Transverse colon (tissue), 4 donors: ENCODE results near the gene ATP2B1. TPM values are rescaled to one million over a fixed set of nuclear protein-coding genes. Genes with fewer than 3 reads are reported as not detected.

Experiments
- DNase-seq: peaks from one replicate; pipeline ENCODE4 v3.0.0-alpha.2; 2019
- H3K27ac ChIP-seq, 4 donors: fragments of 200-600 bp; sonication (generic); 2 replicates each; pipeline ENCODE4 v1.5.1; 2016 to 2018; ENCODE audit warnings: inconsistent platforms in 4 of 4
- H3K27me3 ChIP-seq: fragments of 200-600 bp; sonication (generic); 2 replicates; pipeline ENCODE4 v1.5.1; 2017; ENCODE audit warnings: inconsistent platforms
- H3K36me3 ChIP-seq, 4 donors: fragments of 200-600 bp; sonication (generic); 2 replicates each; pipeline ENCODE4 v1.5.1; 2017 to 2019; ENCODE audit warnings: inconsistent platforms in 4 of 4
- H3K4me1 ChIP-seq, 4 donors: fragments of 200-600 bp; sonication (generic); 2 replicates each; pipeline ENCODE4 v1.5.1; 2017 to 2020; ENCODE audit warnings: inconsistent platforms in 4 of 4
- H3K4me3 ChIP-seq, 4 donors: fragments of 200-600 bp; sonication (generic); 1 replicate in 1 of 4; 2 replicates in 3 of 4; pipeline versions ENCODE4 v1.5.1 to v1.6.1; 2017 to 2019; ENCODE audit warnings: inconsistent platforms in 4 of 4
- H3K9me3 ChIP-seq, 2 donors: fragments of 200-600 bp; sonication (generic); 2 replicates each; pipeline ENCODE4 v1.5.1; 2017 to 2019; ENCODE audit warnings: inconsistent platforms in 2 of 2
- EP300 ChIP-seq: sonication (generic); formaldehyde crosslinking; IDR thresholded peaks from one replicate; pipeline ENCODE4 v1.6.1; 2017; ENCODE audit warnings: antibody characterized with exemption, low read depth
- POLR2A ChIP-seq: fragments of 450-650 bp; IDR thresholded peaks from one replicate; pipeline ENCODE4 v1.6.1; 2016; ENCODE audit warnings: antibody characterized with exemption, mild to moderate bottlenecking, moderate library complexity
- POLR2AphosphoS5 ChIP-seq, 3 donors: sonication (generic); formaldehyde crosslinking; IDR thresholded peaks; one replicate each; pipeline ENCODE4 v1.6.1; 2016; ENCODE audit warnings: antibody characterized with exemption in 3 of 3
- WGBS, 2 donors: methylation state at CpG; one replicate each; pipeline ENCODE4 v1.1.5; 2018; ENCODE audit warnings: low coverage in 1 of 2; 5-methylcytosine and 5-hydroxymethylcytosine counted together
- in situ Hi-C, 4 donors: fragments of 200-750 bp; cut with MboI; loops; one replicate each; pipeline versions ENCODE4 v1.15.0 to v1.15.1; 2017; ENCODE audit warnings: low sequenced_read_pairs in 3 of 4, low pct_ligation_motif_present in 1 of 4, low pct_unique_long_range_greater_than_20kb in 1 of 4
- intact Hi-C: fragments of 100-400 bp; cut with DNase I; formaldehyde crosslinking; loops from one replicate; pipeline ENCODE4 v1.15.1; 2023; ENCODE audit warnings: low total_unique reads
- total RNA-seq, 4 donors: library from RNA; depleted of rRNA; stranded (reverse); fragments of >200 nt; gene quantifications; one replicate each; pipeline ENCODE4 v1.1.0, GENCODE V29; 2016
- TF ChIP-seq, protein P1 (sequence below), 5 experiments: fragments of 200-600 bp in 3 of 5; fragments of 450-650 bp in 2 of 5; sonication (generic) in 3 of 5; IDR thresholded peaks; 1 replicate in 2 of 5; 2 replicates in 3 of 5; pipeline ENCODE4 v1.5.1; 2016 to 2017; ENCODE audit warnings: antibody characterized with exemption in 5 of 5, inconsistent platforms in 3 of 5, mild to moderate bottlenecking in 2 of 5, moderate library complexity in 1 of 5

Gene ATP2B1
- total RNA-seq, 4 donors from 2014 or later, result 52.7 to 235 (median 104) TPM

GRCh38 chr12:89707703-89708564 is 704 bp downstream of the ATP2B1 start:
- peak; percentile 47 for DNase-seq
- TF ChIP-seq EP300 (no peak), POLR2AphosphoS5 (IDR thresholded peaks at IDR 0.05) (no peak), POLR2A (no peak)
- TF ChIP-seq, protein P1, sequence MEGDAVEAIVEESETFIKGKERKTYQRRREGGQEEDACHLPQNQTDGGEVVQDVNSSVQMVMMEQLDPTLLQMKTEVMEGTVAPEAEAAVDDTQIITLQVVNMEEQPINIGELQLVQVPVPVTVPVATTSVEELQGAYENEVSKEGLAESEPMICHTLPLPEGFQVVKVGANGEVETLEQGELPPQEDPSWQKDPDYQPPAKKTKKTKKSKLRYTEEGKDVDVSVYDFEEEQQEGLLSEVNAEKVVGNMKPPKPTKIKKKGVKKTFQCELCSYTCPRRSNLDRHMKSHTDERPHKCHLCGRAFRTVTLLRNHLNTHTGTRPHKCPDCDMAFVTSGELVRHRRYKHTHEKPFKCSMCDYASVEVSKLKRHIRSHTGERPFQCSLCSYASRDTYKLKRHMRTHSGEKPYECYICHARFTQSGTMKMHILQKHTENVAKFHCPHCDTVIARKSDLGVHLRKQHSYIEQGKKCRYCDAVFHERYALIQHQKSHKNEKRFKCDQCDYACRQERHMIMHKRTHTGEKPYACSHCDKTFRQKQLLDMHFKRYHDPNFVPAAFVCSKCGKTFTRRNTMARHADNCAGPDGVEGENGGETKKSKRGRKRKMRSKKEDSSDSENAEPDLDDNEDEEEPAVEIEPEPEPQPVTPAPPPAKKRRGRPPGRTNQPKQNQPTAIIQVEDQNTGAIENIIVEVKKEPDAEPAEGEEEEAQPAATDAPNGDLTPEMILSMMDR (IDR thresholded peaks at IDR 0.05), result peak in 3 of 5 experiments; percentile 18 to 43 (median 33)
- intact Hi-C loops (no loop called here), in situ Hi-C loops (no loop called here)
- peak overlapping the region; percentile 80 to 95 (median 94) for H3K4me3 ChIP-seq
- no peaks in the 10 kb centered on the region for H3K9me3 ChIP-seq
- no peaks in the 10 kb centered on the region for H3K36me3 ChIP-seq
- 0% methylated on average over 58 of the region's 73 CpGs; no CpG with 5 or more reads in 1 of the 2 donors for WGBS, 2 donors
- H3K4me1 ChIP-seq, result peaks cover 7 to 22% (median 10%) of the 10 kb centered on the region in 4 donors
- H3K27ac ChIP-seq, result peak overlapping the region; percentile 98 to 100 (median 100)
- H3K27me3 ChIP-seq, result no peaks in the 10 kb centered on the region

- H3K4me1 ChIP-seq, result peaks cover 7 to 30% (median 10%) of the 10 kb centered on the region in 4 donors
- intact Hi-C loops, result no loop called here
- peak overlapping the region; percentile 80 to 95 (median 94) for H3K4me3 ChIP-seq
- WGBS, 2 donors, result 8 to 11% methylated on average over 8 to 17 of the region's 17 CpGs
- in situ Hi-C loops, result no loop called here
- H3K9me3 ChIP-seq, result no peaks in the 10 kb centered on the region
- TF ChIP-seq EP300, result no peak
- peak overlapping the region; percentile 98 to 100 (median 100) for H3K27ac ChIP-seq
- no peaks in the 10 kb centered on the region for H3K36me3 ChIP-seq
- no peaks in the 10 kb centered on the region for H3K27me3 ChIP-seq
- no peak for DNase-seq
Observed at GRCh38 chr12:89706986-89707702, 1.5 kb downstream of the ATP2B1 start.

DNA sequence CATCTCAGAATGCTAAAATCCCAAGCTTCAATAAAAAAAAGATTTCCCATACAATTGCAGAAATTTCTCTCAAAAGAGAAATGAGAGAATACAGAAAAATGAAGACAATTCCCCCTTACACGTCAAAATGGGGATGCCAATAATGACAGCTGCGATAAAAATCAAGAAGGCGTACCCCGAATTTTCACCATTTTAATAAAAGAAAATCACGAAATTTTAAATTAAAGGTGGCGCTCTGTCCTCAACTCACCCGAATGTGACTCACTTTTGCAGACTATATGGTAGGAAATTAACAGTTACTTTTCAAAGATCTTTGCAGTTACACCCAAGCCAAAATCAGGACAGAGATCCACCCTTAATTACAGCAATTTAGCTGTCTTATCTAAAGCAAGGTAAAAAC is 2.1 kb downstream of the ATP2B1 start:
- in situ Hi-C loops (no loop called here), intact Hi-C loops (no loop called here)
- no peak overlapping the region for H3K27ac ChIP-seq
- no peaks in the 10 kb centered on the region for H3K27me3 ChIP-seq
- TF ChIP-seq, protein P1 (IDR thresholded peaks at IDR 0.05), result no peak
- 82 to 84% methylated on average over 7 of the region's 7 CpGs for WGBS, 2 donors
- no peaks in the 10 kb centered on the region for H3K9me3 ChIP-seq
- no peak for DNase-seq
- H3K36me3 ChIP-seq, result no peaks in the 10 kb centered on the region
- H3K4me1 ChIP-seq, result peaks cover 7 to 30% (median 10%) of the 10 kb centered on the region in 4 donors
- peak overlapping the region in 1 of 4 donors; percentile 80 for H3K4me3 ChIP-seq

DNA sequence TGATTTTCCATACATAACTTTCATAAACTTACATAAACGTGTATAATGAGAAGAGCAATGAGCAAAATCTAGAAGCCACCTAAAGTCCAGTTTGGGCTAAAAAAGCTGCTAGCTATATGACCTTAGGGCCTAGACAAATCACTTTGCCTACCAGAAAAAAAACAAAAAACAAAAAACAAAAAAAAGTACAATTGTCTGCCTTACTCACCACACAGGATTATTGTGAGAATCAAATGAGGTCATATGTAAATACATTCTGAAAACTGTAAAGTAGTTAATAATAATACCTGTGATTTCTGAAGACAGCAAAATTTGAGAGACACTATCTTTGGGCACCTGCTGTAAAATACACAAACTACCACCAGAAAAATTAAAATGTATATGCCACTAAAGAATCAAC is 4.2 kb downstream of the ATP2B1 start:
- Histone ChIP-seq H3K4me3 (no peak overlapping the region), H3K4me1 (peaks cover 7 to 35% (median 9%) of the 10 kb centered on the region in 4 donors), H3K9me3 (no peaks in the 10 kb centered on the region), H3K27ac (no peak overlapping the region), H3K27me3 (no peaks in the 10 kb centered on the region), H3K36me3 (no peaks in the 10 kb centered on the region)
- in situ Hi-C loops, result no loop called here
- intact Hi-C loops, result no loop called here
- 74 to 75% methylated on average over 1 of the region's 1 CpG for WGBS, 2 donors
- no peak for DNase-seq
- no peak for TF ChIP-seq POLR2A
- TF ChIP-seq EP300, result no peak
- TF ChIP-seq, protein P1 (IDR thresholded peaks at IDR 0.05), result no peak
